BE2C (cell line): ENCODE measurements around the gene C20orf202.

Experiments used
- DNase-seq: peaks from one replicate; pipeline ENCODE4 v3.0.0-alpha.2; 2020
- H3K27me3 ChIP-seq: fragments of 250-450 bp; sonication (Bioruptor Pico); 2 replicates; pipeline ENCODE4 v1.5.1; 2020; ENCODE audit warnings: mild to moderate bottlenecking
- H3K36me3 ChIP-seq: fragments of 250-450 bp; sonication (Bioruptor Pico); 2 replicates; pipeline ENCODE4 v1.5.1; 2020; ENCODE audit warnings: mild to moderate bottlenecking
- H3K4me1 ChIP-seq: fragments of 250-450 bp; sonication (Bioruptor Pico); 2 replicates; pipeline ENCODE4 v1.5.1; 2020
- H3K4me3 ChIP-seq: 2 replicates; pipeline ENCODE4 v1.5.1; 2011; ENCODE audit warnings: low read depth, low read length
- H3K9me3 ChIP-seq: fragments of 250-450 bp; sonication (Bioruptor Pico); 2 replicates; pipeline ENCODE4 v1.5.1; 2020
- CTCF ChIP-seq: IDR thresholded peaks from 2 replicates; pipeline ENCODE4 v1.5.1; 2012; ENCODE audit warnings: mild to moderate bottlenecking, low read depth, low read length

Gene C20orf202

GRCh38 chr20:1254254-1254653 lies 51.0 kb downstream of the C20orf202 start:
- DNase-seq, result no peak
- no peak overlapping the region for H3K4me3 ChIP-seq
- no peak for TF ChIP-seq CTCF
- no peaks in the 10 kb centered on the region for H3K4me1 ChIP-seq
- H3K27me3 ChIP-seq, result no peaks in the 10 kb centered on the region
- H3K36me3 ChIP-seq, result no peaks in the 10 kb centered on the region
- H3K9me3 ChIP-seq, result no peaks in the 10 kb centered on the region

GRCh38 chr20:1255675-1256074 lies 52.4 kb downstream of the C20orf202 start:
- Histone ChIP-seq H3K9me3 (no peaks in the 10 kb centered on the region), H3K36me3 (no peaks in the 10 kb centered on the region), H3K4me3 (no peak overlapping the region), H3K4me1 (no peaks in the 10 kb centered on the region), H3K27me3 (no peaks in the 10 kb centered on the region)
- TF ChIP-seq CTCF, result no peak
- no peak for DNase-seq
